ENCODE measurements around the gene CYP2U1. TPM values are rescaled to one million over a fixed set of nuclear protein-coding genes. Genes with fewer than 3 reads are reported as not detected.

The CYP2U1 gene
- polyA plus RNA-seq, 3 donors = 0.77 to 1.7 (median 1.5) TPM

DNA sequence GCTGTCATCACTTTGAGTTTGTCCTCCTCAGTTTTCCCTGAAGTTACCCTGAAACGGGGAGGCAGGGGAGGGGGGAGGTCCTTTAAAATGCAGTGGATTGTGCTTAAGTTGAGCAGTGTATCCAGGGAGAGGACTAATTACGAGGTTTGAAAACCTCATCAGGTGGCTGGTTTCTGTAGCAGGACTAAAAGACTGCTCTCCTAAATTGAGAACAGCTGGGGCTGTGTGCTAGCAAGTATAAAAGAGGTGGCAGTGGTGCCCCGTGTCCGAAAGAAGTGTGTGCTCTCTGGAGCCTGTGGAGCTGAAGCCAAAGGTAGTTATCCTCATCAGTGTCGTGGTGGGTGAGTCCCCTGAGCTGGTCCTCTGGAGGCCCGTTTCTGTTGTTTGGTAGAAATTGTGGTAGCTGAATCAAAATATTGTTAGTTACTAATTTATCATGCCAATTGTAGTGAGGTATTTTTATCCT lies 37.2 kb upstream of the CYP2U1 start:
- H4K20me1 ChIP-seq (ENCODE audit: insufficient read depth, low read length) = peaks cover 75% of the 10 kb centered on the region
- Mint-ChIP-seq H3K27me3 (ENCODE audit: low read depth in 3 of 3) (no peaks in the 10 kb centered on the region), H3K27ac (peak overlapping the region in 1 of 7 donors; percentile 35), H3K4me3 (no peak overlapping the region), H3K36me3 (peaks cover 34 to 53% of the 10 kb centered on the region in 2 donors), H3K9me3 (peaks cover 0 to 2% (median 0%) of the 10 kb centered on the region in 7 donors), H3K4me1 (peaks cover 24% of the 10 kb centered on the region)
- H3K9ac ChIP-seq (ENCODE audit: insufficient read depth, low read length, poor library complexity, severe bottlenecking) = no peak overlapping the region
- peaks cover 7 to 9% of the 10 kb centered on the region in 2 donors for H3K4me1 ChIP-seq (ENCODE audit: control insufficient read depth in 1 of 2, insufficient read depth in 2 of 2, low read length in 2 of 2)
- H2AFZ ChIP-seq (ENCODE audit: insufficient read depth, low read depth, low read length, poor library complexity, severe bottlenecking) = no peak overlapping the region
- peak overlapping the region in 1 of 2 donors; percentile 5 for H3K27ac ChIP-seq (ENCODE audit: low read depth in 1 of 2, low read length in 2 of 2)
- H3K79me2 ChIP-seq (ENCODE audit: insufficient read depth, low read length) = peaks cover 32% of the 10 kb centered on the region
- no peak for DNase-seq
- TF ChIP-seq, protein P1, sequence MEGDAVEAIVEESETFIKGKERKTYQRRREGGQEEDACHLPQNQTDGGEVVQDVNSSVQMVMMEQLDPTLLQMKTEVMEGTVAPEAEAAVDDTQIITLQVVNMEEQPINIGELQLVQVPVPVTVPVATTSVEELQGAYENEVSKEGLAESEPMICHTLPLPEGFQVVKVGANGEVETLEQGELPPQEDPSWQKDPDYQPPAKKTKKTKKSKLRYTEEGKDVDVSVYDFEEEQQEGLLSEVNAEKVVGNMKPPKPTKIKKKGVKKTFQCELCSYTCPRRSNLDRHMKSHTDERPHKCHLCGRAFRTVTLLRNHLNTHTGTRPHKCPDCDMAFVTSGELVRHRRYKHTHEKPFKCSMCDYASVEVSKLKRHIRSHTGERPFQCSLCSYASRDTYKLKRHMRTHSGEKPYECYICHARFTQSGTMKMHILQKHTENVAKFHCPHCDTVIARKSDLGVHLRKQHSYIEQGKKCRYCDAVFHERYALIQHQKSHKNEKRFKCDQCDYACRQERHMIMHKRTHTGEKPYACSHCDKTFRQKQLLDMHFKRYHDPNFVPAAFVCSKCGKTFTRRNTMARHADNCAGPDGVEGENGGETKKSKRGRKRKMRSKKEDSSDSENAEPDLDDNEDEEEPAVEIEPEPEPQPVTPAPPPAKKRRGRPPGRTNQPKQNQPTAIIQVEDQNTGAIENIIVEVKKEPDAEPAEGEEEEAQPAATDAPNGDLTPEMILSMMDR (IDR thresholded peaks at IDR 0.05) = no peak
- no peak overlapping the region for H3K4me2 ChIP-seq (replicated peaks; ENCODE audit: extremely low read depth, low read length, poor library complexity, severe bottlenecking)
- H3K4me3 ChIP-seq (replicated peaks in 1 of 3; ENCODE audit: low read depth in 2 of 3, low read length in 3 of 3) = no peak overlapping the region
- H3K9me3 ChIP-seq (replicated peaks in 1 of 2; ENCODE audit: control insufficient read depth in 1 of 2, insufficient read depth in 1 of 2, low read length in 2 of 2) = no peaks in the 10 kb centered on the region
- 95% methylated on average over 4 of the region's 6 CpGs for WGBS (ENCODE audit: insufficient coverage)
- no peaks in the 10 kb centered on the region for H3K27me3 ChIP-seq (ENCODE audit: control insufficient read depth in 2 of 2, insufficient read depth in 2 of 2, low read length in 2 of 2)
- intact Hi-C loops (cut with micrococcal nuclease) = no loop called here
- H3K36me3 ChIP-seq (replicated peaks in 1 of 2; ENCODE audit: control insufficient read depth in 1 of 2, insufficient read depth in 2 of 2, low read length in 2 of 2) = peaks cover 5 to 63% of the 10 kb centered on the region in 2 donors

- Mint-ChIP-seq H3K4me1 (peaks cover 22% of the 10 kb centered on the region), H3K27me3 (ENCODE audit: low read depth in 3 of 3) (no peaks in the 10 kb centered on the region), H3K36me3 (peaks cover 46 to 62% of the 10 kb centered on the region in 2 donors), H3K4me3 (no peak overlapping the region), H3K27ac (no peak overlapping the region), H3K9me3 (peaks cover 0 to 2% (median 0%) of the 10 kb centered on the region in 7 donors)
- no peak overlapping the region for H3K4me2 ChIP-seq (replicated peaks; ENCODE audit: extremely low read depth, low read length, poor library complexity, severe bottlenecking)
- peaks cover 18 to 84% of the 10 kb centered on the region in 2 donors for H3K36me3 ChIP-seq (replicated peaks in 1 of 2; ENCODE audit: control insufficient read depth in 1 of 2, insufficient read depth in 2 of 2, low read length in 2 of 2)
- TF ChIP-seq, protein P1 (IDR thresholded peaks at IDR 0.05) = no peak
- H3K27ac ChIP-seq (ENCODE audit: low read depth in 1 of 2, low read length in 2 of 2) = peak overlapping the region in 1 of 2 donors; percentile 3
- peaks cover 31% of the 10 kb centered on the region for H3K79me2 ChIP-seq (ENCODE audit: insufficient read depth, low read length)
- H4K20me1 ChIP-seq (ENCODE audit: insufficient read depth, low read length) = peaks cover 82% of the 10 kb centered on the region
- peak in 1 of 3 donors; percentile 12 for DNase-seq
- H2AFZ ChIP-seq (ENCODE audit: insufficient read depth, low read depth, low read length, poor library complexity, severe bottlenecking) = no peak overlapping the region
- no peak overlapping the region for H3K4me3 ChIP-seq (replicated peaks in 1 of 3; ENCODE audit: low read depth in 2 of 3, low read length in 3 of 3)
- intact Hi-C loops (cut with micrococcal nuclease) = no loop called here
- 100% methylated on average over 2 of the region's 2 CpGs for WGBS (ENCODE audit: insufficient coverage)
- peaks cover 5 to 9% of the 10 kb centered on the region in 2 donors for H3K4me1 ChIP-seq (ENCODE audit: control insufficient read depth in 1 of 2, insufficient read depth in 2 of 2, low read length in 2 of 2)
- H3K9me3 ChIP-seq (replicated peaks in 1 of 2; ENCODE audit: control insufficient read depth in 1 of 2, insufficient read depth in 1 of 2, low read length in 2 of 2) = no peaks in the 10 kb centered on the region
- H3K9ac ChIP-seq (ENCODE audit: insufficient read depth, low read length, poor library complexity, severe bottlenecking) = no peak overlapping the region
- H3K27me3 ChIP-seq (ENCODE audit: control insufficient read depth in 2 of 2, insufficient read depth in 2 of 2, low read length in 2 of 2) = no peaks in the 10 kb centered on the region
Measured at GRCh38 chr4:107896158-107896645, 35.1 kb upstream of the CYP2U1 start.

All from CD14-positive monocyte (primary cell).